Naive thymus-derived CD4-positive, alpha-beta T cell (primary cell): ENCODE results near the gene LMBR1L. TPM values are rescaled to one million over a fixed set of nuclear protein-coding genes. Genes with fewer than 3 reads are reported as not detected.

Source experiments
- ATAC-seq: fragments of 150-1000 bp; cut with Tn5 transposase; 2 replicates; pipeline ENCODE4 v1.10.0; 2021; ENCODE audit warnings: mild to moderate bottlenecking, moderate library complexity
- CTCF ChIA-PET: fragments of 350-600 bp; sonication (Branson Sonifier 250); formaldehyde crosslinking; loops from one replicate; lab custom pipeline; 2021; ENCODE audit warnings: antibody characterized with exemption; lab: Charles Lee
- POLR2A ChIA-PET: fragments of 350-600 bp; sonication (Branson Sonifier 250); formaldehyde crosslinking; loops from one replicate; lab custom pipeline; 2021; ENCODE audit warnings: antibody characterized with exemption, inconsistent platforms; lab: Charles Lee
- DNase-seq, 9 donors: peaks; one replicate each; pipeline versions ENCODE4 v3.0.0 to v3.0.0-alpha.2; 2020 to 2022; ENCODE audit warnings: mixed read lengths in 1 of 9
- H3K27ac ChIP-seq: one replicate; pipeline ENCODE4 v1.7.0; 2013; ENCODE audit warnings: mild to moderate bottlenecking, low read depth, low read length, moderate library complexity
- H3K27me3 ChIP-seq, 2 donors: one replicate each; pipeline ENCODE4 v1.7.0; 2013; ENCODE audit warnings: low read length in 2 of 2, mild to moderate bottlenecking in 2 of 2, moderate library complexity in 2 of 2; ENCODE audit not compliant: control insufficient read depth in 2 of 2, insufficient read depth in 2 of 2
- H3K36me3 ChIP-seq, 3 experiments: 1 replicate in 2 of 3; 2 replicates in 1 of 3; pipeline ENCODE4 v1.7.0; 2013; ENCODE audit warnings: low read length in 3 of 3, mild to moderate bottlenecking in 3 of 3, moderate library complexity in 1 of 3; ENCODE audit not compliant: insufficient read depth in 3 of 3, control insufficient read depth in 2 of 3
- H3K4me1 ChIP-seq, 2 donors: one replicate each; pipeline ENCODE4 v1.7.0; 2013; ENCODE audit warnings: low read length in 2 of 2, mild to moderate bottlenecking in 2 of 2, moderate library complexity in 1 of 2; ENCODE audit not compliant: control insufficient read depth in 2 of 2, insufficient read depth in 2 of 2
- H3K4me3 ChIP-seq: 2 replicates; pipeline ENCODE4 v1.7.0; 2013; ENCODE audit warnings: mild to moderate bottlenecking, low read length
- H3K9me3 ChIP-seq, 3 experiments: 1 replicate in 2 of 3; 2 replicates in 1 of 3; pipeline ENCODE4 v1.7.0; 2013; ENCODE audit warnings: low read length in 3 of 3; ENCODE audit not compliant: control insufficient read depth in 2 of 3
- H3K27ac Mint-ChIP-seq, 9 donors: one replicate each; pipeline ENCODE4 v1.8.0; 2020 to 2022; ENCODE audit warnings: mixed read lengths in 9 of 9, mild to moderate bottlenecking in 8 of 9, moderate library complexity in 5 of 9, inconsistent platforms in 2 of 9
- H3K27me3 Mint-ChIP-seq, 5 donors: one replicate each; pipeline ENCODE4 v1.8.0; 2021 to 2022; ENCODE audit warnings: mixed read lengths in 5 of 5, mild to moderate bottlenecking in 1 of 5
- H3K36me3 Mint-ChIP-seq, 5 donors: one replicate each; pipeline ENCODE4 v1.8.0; 2020 to 2022; ENCODE audit warnings: mixed read lengths in 5 of 5, mild to moderate bottlenecking in 3 of 5, inconsistent platforms in 1 of 5
- H3K4me1 Mint-ChIP-seq, 7 donors: one replicate each; pipeline ENCODE4 v1.8.0; 2020 to 2022; ENCODE audit warnings: mixed read lengths in 7 of 7, mild to moderate bottlenecking in 3 of 7, inconsistent platforms in 1 of 7
- H3K4me3 Mint-ChIP-seq, 10 donors: one replicate each; pipeline ENCODE4 v1.8.0; 2020 to 2022; ENCODE audit warnings: mild to moderate bottlenecking in 10 of 10, mixed read lengths in 10 of 10, moderate library complexity in 6 of 10, inconsistent platforms in 2 of 10
- H3K9me3 Mint-ChIP-seq, 11 donors: one replicate each; pipeline ENCODE4 v1.8.0; 2020 to 2022; ENCODE audit warnings: mixed read lengths in 11 of 11, mild to moderate bottlenecking in 4 of 11, inconsistent platforms in 1 of 11, moderate library complexity in 1 of 11
- intact Hi-C, 2 donors: fragments of 100-400 bp; cut with micrococcal nuclease; formaldehyde crosslinking; loops; one replicate each; pipeline ENCODE4 v1.15.1; 2023
- polyA plus RNA-seq, 2 donors: library from polyadenylated mRNA; unstranded; fragments of 300-500 nt; fragmentation: Illumina TruSeq; gene quantifications; one replicate each; pipeline ENCODE4 v1.2.3, GENCODE V29; 2021
- total RNA-seq, 6 experiments: library from RNA in 5 of 6; stranded (reverse) in 5 of 6; gene quantifications; 1 replicate in 5 of 6; 2 replicates in 1 of 6; pipeline ENCODE4 v1.2.3 and lab custom pipeline; 2021 to 2026

LMBR1L gene
- total and polyA plus RNA-seq, 7 experiments from 2014 or later, result 40.7 to 328 (median 251) TPM

- peaks cover 12 to 29% (median 14%) of the 10 kb centered on the region in 3 experiments for H3K36me3 ChIP-seq
- Mint-ChIP-seq H3K27ac (peak overlapping the region; percentile 90 to 99 (median 94)), H3K4me1 (peaks cover 21 to 57% (median 51%) of the 10 kb centered on the region in 7 donors), H3K4me3 (peak overlapping the region; percentile 74 to 99 (median 90)), H3K9me3 (peaks cover 0 to 5% (median 0%) of the 10 kb centered on the region in 11 donors), H3K36me3 (peaks cover 0 to 33% (median 18%) of the 10 kb centered on the region in 5 donors), H3K27me3 (peaks cover 0 to 7% (median 0%) of the 10 kb centered on the region in 5 donors)
- H3K27ac ChIP-seq, result peak overlapping the region; percentile 71
- peak overlapping the region; percentile 10 for H3K4me3 ChIP-seq
- H3K4me1 ChIP-seq, result peaks cover 24 to 25% of the 10 kb centered on the region in 2 donors
- DNase-seq (no peak), ATAC-seq (no peak)
- H3K9me3 ChIP-seq, result no peaks in the 10 kb centered on the region
- H3K27me3 ChIP-seq, result no peaks in the 10 kb centered on the region
- intact Hi-C loops, result loop anchor here (1.0 to 5.0 kb wide), 9 partner anchors 57 to 610 kb away; partner anchors contain the start of genes DDX23 (in 2 of the 2), TROAP (in 2 of the 2), CCNT1 (in 1 of the 2) and KMT2D (in 1 of the 2)
- ChIA-PET POLR2A (interaction anchor here (0.6 to 6.3 kb wide), 27 partner anchors 8 to 695 kb away, joined by 3 to 226 read pairs (median 8); partner anchors contain the start of genes ARF3, DDX23, DHH and KANSL2), CTCF (interaction anchor here (1.1 to 2.9 kb wide), 6 partner anchors 14 to 58 kb away, joined by 4 to 19 read pairs (median 9); partner anchors contain the start of genes DHH, LMBR1L and TUBA1A)
Observed at GRCh38 chr12:49131894-49132461, 21.3 kb upstream of the LMBR1L start.

GRCh38 chr12:49131051-49131893 lies 20.6 kb upstream of the LMBR1L start, which contains the start of gene TUBA1B:
TSS of gene TUBA1B (minus strand) at chr12:49131395. CDS start at chr12:49131300, 95 bp downstream.
- H3K27ac ChIP-seq, result peak within 1 kb of the TSS; percentile 95
- peaks cover 24 to 27% of the 10 kb centered on the region in 2 donors for H3K4me1 ChIP-seq
- peak within 1 kb of the TSS; percentile 92 for H3K4me3 ChIP-seq
- no peaks in the 10 kb centered on the region for H3K27me3 ChIP-seq
- H3K9me3 ChIP-seq, result no peaks in the 10 kb centered on the region
- H3K27me3 Mint-ChIP-seq, result peaks cover 0 to 7% (median 0%) of the 10 kb centered on the region in 5 donors
- ChIA-PET CTCF (interaction anchor here (0.6 to 2.9 kb wide), 16 partner anchors 14 to 953 kb away, joined by 3 to 19 read pairs (median 4); partner anchors contain the start of genes DHH, LMBR1L and TUBA1A), POLR2A (interaction anchor here (0.6 to 6.3 kb wide), 43 partner anchors 9 to 696 kb away, joined by 3 to 226 read pairs (median 5); partner anchors contain the start of genes ARF3, DDX23, DHH and KANSL2)
- peaks cover 24 to 61% (median 55%) of the 10 kb centered on the region in 7 donors for H3K4me1 Mint-ChIP-seq
- H3K9me3 Mint-ChIP-seq, result peaks cover 0 to 5% (median 0%) of the 10 kb centered on the region in 11 donors
- ATAC-seq, result peak; percentile 86
- peaks cover 0 to 36% (median 21%) of the 10 kb centered on the region in 5 donors for H3K36me3 Mint-ChIP-seq
- H3K4me3 Mint-ChIP-seq, result peak within 1 kb of the TSS; percentile 95 to 99 (median 98)
- peaks cover 14 to 33% (median 16%) of the 10 kb centered on the region in 3 experiments for H3K36me3 ChIP-seq
- H3K27ac Mint-ChIP-seq, result peak within 1 kb of the TSS; percentile 97 to 99 (median 99)
- intact Hi-C loops, result loop anchor here (1.0 to 5.0 kb wide), 9 partner anchors 58 to 611 kb away; partner anchors contain the start of genes DDX23 (in 2 of the 2), TROAP (in 2 of the 2), CCNT1 (in 1 of the 2) and KMT2D (in 1 of the 2)
- peak; percentile 86 to 95 (median 89) for DNase-seq

GRCh38 chr12:49130151-49131050 lies 19.8 kb upstream of the LMBR1L start:
- Mint-ChIP-seq H3K27ac (peak overlapping the region; percentile 97 to 99 (median 99)), H3K4me3 (peak overlapping the region; percentile 95 to 99 (median 98)), H3K9me3 (peaks cover 0 to 5% (median 0%) of the 10 kb centered on the region in 11 donors), H3K4me1 (peaks cover 24 to 61% (median 55%) of the 10 kb centered on the region in 7 donors), H3K27me3 (peaks cover 0 to 7% (median 0%) of the 10 kb centered on the region in 5 donors), H3K36me3 (peaks cover 0 to 36% (median 21%) of the 10 kb centered on the region in 5 donors)
- H3K36me3 ChIP-seq, result peaks cover 14 to 33% (median 16%) of the 10 kb centered on the region in 3 experiments
- H3K4me1 ChIP-seq, result peaks cover 24 to 27% of the 10 kb centered on the region in 2 donors
- peak; percentile 77 for ATAC-seq
- DNase-seq, result peak; percentile 87 to 95 (median 94)
- POLR2A ChIA-PET, result interaction anchor here (0.5 to 6.3 kb wide), 42 partner anchors 9 to 611 kb away, joined by 3 to 226 read pairs (median 6); partner anchors contain the start of genes DDX23, DHH, KANSL2 and KMT2D
- peak overlapping the region; percentile 95 for H3K27ac ChIP-seq
- CTCF ChIA-PET, result interaction anchor here (0.6 to 2.9 kb wide), 22 partner anchors 13 to 1006 kb away, joined by 3 to 19 read pairs (median 3); partner anchors contain the start of genes DHH, LMBR1L and TUBA1A
- intact Hi-C loops, result loop anchor here (1.0 to 5.0 kb wide), 18 partner anchors 20 to 612 kb away; partner anchors contain the start of genes DDX23 (in 2 of the 2), KMT2D (in 2 of the 2), LMBR1L (in 2 of the 2) and PRKAG1 (in 2 of the 2)
- H3K9me3 ChIP-seq, result no peaks in the 10 kb centered on the region
- peak overlapping the region; percentile 92 for H3K4me3 ChIP-seq
- H3K27me3 ChIP-seq, result no peaks in the 10 kb centered on the region

- peaks cover 0 to 7% (median 0%) of the 10 kb centered on the region in 5 donors for H3K27me3 Mint-ChIP-seq
- peaks cover 14 to 33% (median 16%) of the 10 kb centered on the region in 3 experiments for H3K36me3 ChIP-seq
- ChIA-PET CTCF (interaction anchor here (0.7 to 2.9 kb wide), 13 partner anchors 15 to 1005 kb away, joined by 3 to 19 read pairs (median 7); partner anchors contain the start of genes LMBR1L and TUBA1A), POLR2A (interaction anchor here (0.6 to 6.3 kb wide), 20 partner anchors 9 to 103 kb away, joined by 3 to 226 read pairs (median 14); partner anchors contain the start of genes DHH, LMBR1L, RHEBL1 and TUBA1A)
- H3K4me3 Mint-ChIP-seq, result peak overlapping the region; percentile 95 to 99 (median 98)
- H3K4me1 Mint-ChIP-seq, result peaks cover 24 to 61% (median 55%) of the 10 kb centered on the region in 7 donors
- H3K27me3 ChIP-seq, result no peaks in the 10 kb centered on the region
- peaks cover 0 to 5% (median 0%) of the 10 kb centered on the region in 11 donors for H3K9me3 Mint-ChIP-seq
- ATAC-seq (no peak), DNase-seq (peak in 1 of 9 donors; percentile 23)
- peaks cover 24 to 27% of the 10 kb centered on the region in 2 donors for H3K4me1 ChIP-seq
- intact Hi-C loops, result loop anchor here (1.0 to 5.0 kb wide), 17 partner anchors 19 to 613 kb away; partner anchors contain the start of genes DDX23 (in 2 of the 2), KMT2D (in 2 of the 2), LMBR1L (in 2 of the 2) and PRKAG1 (in 2 of the 2)
- peaks cover 0 to 36% (median 21%) of the 10 kb centered on the region in 5 donors for H3K36me3 Mint-ChIP-seq
- peak overlapping the region; percentile 92 for H3K4me3 ChIP-seq
- no peaks in the 10 kb centered on the region for H3K9me3 ChIP-seq
- H3K27ac ChIP-seq, result peak overlapping the region; percentile 95
- H3K27ac Mint-ChIP-seq, result peak overlapping the region; percentile 97 to 99 (median 99)
Observed at GRCh38 chr12:49129332-49130150, 18.9 kb upstream of the LMBR1L start.
